IPS-20b (cell line): ENCODE results near the gene C10orf95.

ENCODE experiments used
- H3K27ac ChIP-seq: one replicate; pipeline ENCODE4 v1.5.1; 2013; ENCODE audit warnings: low read length
- H3K27me3 ChIP-seq: 2 replicates; pipeline ENCODE4 v1.6.1; 2013; ENCODE audit warnings: mild to moderate bottlenecking, low read length, inconsistent platforms; ENCODE audit not compliant: insufficient read depth
- H3K36me3 ChIP-seq: 2 replicates; pipeline ENCODE4 v1.6.1; 2013; ENCODE audit warnings: low read depth, mild to moderate bottlenecking, inconsistent platforms, low read length, moderate library complexity; ENCODE audit not compliant: insufficient read depth
- H3K4me1 ChIP-seq: 2 replicates; pipeline ENCODE4 v1.6.1; 2013; ENCODE audit warnings: mild to moderate bottlenecking, control low read depth, inconsistent platforms, low read length, moderate library complexity; ENCODE audit not compliant: insufficient read depth
- H3K4me3 ChIP-seq: 2 replicates; pipeline ENCODE4 v1.5.1; 2013; ENCODE audit warnings: mild to moderate bottlenecking, low read length, inconsistent platforms
- H3K9ac ChIP-seq: 2 replicates; pipeline ENCODE4 v1.6.1; 2013; ENCODE audit warnings: low read depth, mild to moderate bottlenecking, inconsistent platforms, low read length, moderate library complexity
- H3K9me3 ChIP-seq: 2 replicates; pipeline ENCODE4 v1.6.1; 2013; ENCODE audit warnings: mild to moderate bottlenecking, low read depth, low read length, inconsistent platforms; ENCODE audit not compliant: insufficient read depth

C10orf95 gene

GRCh38 chr10:102420181-102420713 is 31.1 kb downstream of the C10orf95 start:
- Histone ChIP-seq H3K4me1 (peaks cover 5% of the 10 kb centered on the region), H3K4me3 (peak overlapping the region; percentile 90), H3K27ac (no peak overlapping the region), H3K9me3 (no peaks in the 10 kb centered on the region), H3K9ac (peak overlapping the region; percentile 79; the same call in 1 of the 2 replicates), H3K27me3 (peaks cover 29% of the 10 kb centered on the region), H3K36me3 (peaks cover 13% of the 10 kb centered on the region)

- H3K9me3 ChIP-seq: no peaks in the 10 kb centered on the region
- H3K4me3 ChIP-seq: peak overlapping the region; percentile 90
- peaks cover 5% of the 10 kb centered on the region for H3K4me1 ChIP-seq
- H3K27ac ChIP-seq: no peak overlapping the region
- H3K36me3 ChIP-seq: peaks cover 13% of the 10 kb centered on the region
- H3K9ac ChIP-seq: peak overlapping the region; percentile 79; the same call in 1 of the 2 replicates
- peaks cover 32% of the 10 kb centered on the region for H3K27me3 ChIP-seq
Measured at GRCh38 chr10:102419269-102420180, 31.8 kb downstream of the C10orf95 start.

GRCh38 chr10:102418622-102419268 is 32.6 kb downstream of the C10orf95 start, which contains the start of gene PSD:
PSD (minus strand) TSS chr10:102418785; CDS start chr10:102417038, 1,747 bp downstream.
- Histone ChIP-seq H3K9me3 (no peaks in the 10 kb centered on the region), H3K9ac (peak within 1 kb of the TSS; percentile 79; the same call in 1 of the 2 replicates), H3K4me3 (peak within 1 kb of the TSS; percentile 90), H3K27ac (no peak within 1 kb of the TSS), H3K36me3 (peaks cover 6% of the 10 kb centered on the region), H3K27me3 (peaks cover 32% of the 10 kb centered on the region), H3K4me1 (peaks cover 5% of the 10 kb centered on the region)

- Histone ChIP-seq H3K4me3 (no peak overlapping the region), H3K4me1 (peaks cover 11% of the 10 kb centered on the region), H3K36me3 (no peaks in the 10 kb centered on the region), H3K9me3 (no peaks in the 10 kb centered on the region), H3K27ac (no peak overlapping the region), H3K9ac (no peak overlapping the region), H3K27me3 (peaks cover 39% of the 10 kb centered on the region)
Measured at GRCh38 chr10:102416695-102417094, 34.6 kb downstream of the C10orf95 start.

GRCh38 chr10:102416283-102416682 is 35.1 kb downstream of the C10orf95 start:
- peaks cover 11% of the 10 kb centered on the region for H3K4me1 ChIP-seq
- peaks cover 41% of the 10 kb centered on the region for H3K27me3 ChIP-seq
- H3K27ac ChIP-seq: no peak overlapping the region
- no peak overlapping the region for H3K4me3 ChIP-seq
- no peak overlapping the region for H3K9ac ChIP-seq
- H3K9me3 ChIP-seq: no peaks in the 10 kb centered on the region
- no peaks in the 10 kb centered on the region for H3K36me3 ChIP-seq

- Histone ChIP-seq H3K27ac (no peak overlapping the region), H3K4me3 (no peak overlapping the region), H3K9me3 (no peaks in the 10 kb centered on the region), H3K9ac (no peak overlapping the region), H3K36me3 (no peaks in the 10 kb centered on the region), H3K4me1 (peaks cover 11% of the 10 kb centered on the region), H3K27me3 (peaks cover 56% of the 10 kb centered on the region)
Measured at GRCh38 chr10:102414749-102415148, 36.6 kb downstream of the C10orf95 start.

GRCh38 chr10:102413806-102414561 is 37.4 kb downstream of the C10orf95 start:
- H3K36me3 ChIP-seq: no peaks in the 10 kb centered on the region
- peaks cover 11% of the 10 kb centered on the region for H3K4me1 ChIP-seq
- no peak overlapping the region for H3K9ac ChIP-seq
- H3K27ac ChIP-seq: no peak overlapping the region
- no peak overlapping the region for H3K4me3 ChIP-seq
- H3K27me3 ChIP-seq: peaks cover 61% of the 10 kb centered on the region
- no peaks in the 10 kb centered on the region for H3K9me3 ChIP-seq

- H3K27me3 ChIP-seq: peaks cover 63% of the 10 kb centered on the region
Measured at GRCh38 chr10:102413053-102413705, 38.2 kb downstream of the C10orf95 start.

GRCh38 chr10:102412293-102412692 is 39.0 kb downstream of the C10orf95 start:
- no peak overlapping the region for H3K9ac ChIP-seq
- H3K4me1 ChIP-seq: peaks cover 6% of the 10 kb centered on the region
- no peaks in the 10 kb centered on the region for H3K9me3 ChIP-seq
- H3K36me3 ChIP-seq: no peaks in the 10 kb centered on the region
- peaks cover 65% of the 10 kb centered on the region for H3K27me3 ChIP-seq
- no peak overlapping the region for H3K27ac ChIP-seq
- no peak overlapping the region for H3K4me3 ChIP-seq

More at GRCh38 chr10:102413053-102413705, 38.2 kb downstream of the C10orf95 start:
- Histone ChIP-seq H3K36me3 (no peaks in the 10 kb centered on the region), H3K4me1 (peaks cover 9% of the 10 kb centered on the region), H3K27ac (no peak overlapping the region), H3K4me3 (no peak overlapping the region), H3K9me3 (no peaks in the 10 kb centered on the region), H3K9ac (no peak overlapping the region)

GRCh38 chr10:102411341-102412255 is 39.7 kb downstream of the C10orf95 start:
- peak overlapping the region; percentile 63; the same call in 1 of the 2 replicates for H3K4me3 ChIP-seq
- no peaks in the 10 kb centered on the region for H3K36me3 ChIP-seq
- H3K27ac ChIP-seq: no peak overlapping the region
- peaks cover 72% of the 10 kb centered on the region for H3K27me3 ChIP-seq
- peaks cover 6% of the 10 kb centered on the region for H3K4me1 ChIP-seq
- no peaks in the 10 kb centered on the region for H3K9me3 ChIP-seq
- H3K9ac ChIP-seq: no peak overlapping the region
